Lung (tissue), 12 donors: ENCODE results near the gene AP1G2. TPM values are rescaled to one million over a fixed set of nuclear protein-coding genes. Genes with fewer than 3 reads are reported as not detected.

Experiments
- ATAC-seq: fragments of 200-7000 bp; cut with Tn5 transposase; one replicate; pipeline ENCODE4 v1.9.1; 2020; ENCODE audit warnings: moderate number of reproducible peaks; ENCODE audit not compliant: insufficient read depth, low FRiP score
- DNase-seq, 3 donors: peaks; one replicate each; pipeline ENCODE4 v3.0.0-alpha.2; 2013 to 2017
- H3K27ac ChIP-seq, 2 donors: one replicate each; pipeline ENCODE4 v1.5.1; 2013; ENCODE audit warnings: mild to moderate bottlenecking in 2 of 2, moderate library complexity in 2 of 2, control low read depth in 1 of 2, inconsistent platforms in 1 of 2, low read depth in 1 of 2, low read length in 1 of 2
- H3K27me3 ChIP-seq, 3 donors: one replicate each; pipeline ENCODE4 v1.5.1; 2013; ENCODE audit warnings: low read length in 2 of 3; ENCODE audit not compliant: control insufficient read depth in 3 of 3, insufficient read depth in 3 of 3
- H3K36me3 ChIP-seq, 4 donors: one replicate each; pipeline ENCODE4 v1.5.1; 2013; ENCODE audit warnings: low read length in 4 of 4, mild to moderate bottlenecking in 1 of 4, moderate library complexity in 1 of 4; ENCODE audit not compliant: control insufficient read depth in 4 of 4, insufficient read depth in 4 of 4
- H3K4me1 ChIP-seq, 5 donors: one replicate each; pipeline ENCODE4 v1.5.1; 2013; ENCODE audit warnings: low read length in 5 of 5, mild to moderate bottlenecking in 2 of 5, moderate library complexity in 1 of 5; ENCODE audit not compliant: control insufficient read depth in 5 of 5, insufficient read depth in 5 of 5
- H3K4me3 ChIP-seq: one replicate; pipeline ENCODE4 v1.5.1; 2013; ENCODE audit warnings: mild to moderate bottlenecking, control low read depth, moderate library complexity
- H3K9ac ChIP-seq, 2 donors: one replicate each; pipeline ENCODE4 v1.5.1; 2013; ENCODE audit warnings: low read length in 2 of 2, control low read depth in 1 of 2; ENCODE audit not compliant: insufficient read depth in 1 of 2
- H3K9me3 ChIP-seq, 4 donors: one replicate each; pipeline ENCODE4 v1.5.1; 2013; ENCODE audit warnings: low read length in 3 of 4, mild to moderate bottlenecking in 1 of 4, moderate library complexity in 1 of 4; ENCODE audit not compliant: control insufficient read depth in 4 of 4, insufficient read depth in 3 of 4
- CTCF ChIP-seq: IDR thresholded peaks from 2 replicates; pipeline ENCODE4 v1.5.1; 2012; ENCODE audit warnings: mild to moderate bottlenecking; ENCODE audit errors: control extremely low read depth, extremely low read depth
- WGBS, 2 donors: extraction: QIAGEN DNeasy Blood & Tissue Kit; methylation state at CpG; one replicate each; pipeline ENCODE4 v1.1.7; 2013; 5-methylcytosine and 5-hydroxymethylcytosine counted together
- polyA plus RNA-seq, 2 donors: library from polyadenylated mRNA; stranded (reverse); fragments of 200-250 nt; gene quantifications; one replicate each; pipeline ENCODE4 v1.2.1, GENCODE V29; 2013
- total RNA-seq, 2 donors: library from RNA; depleted of rRNA in 1 of 2; stranded (reverse); fragments of >200 nt in 1 of 2; gene quantifications; one replicate each; pipeline ENCODE4 v1.2.1, GENCODE V29; 2014 to 2021
- donor health status: control.
- donor health status: control.
- donor health status: Bipolar disorder and iron deficiency.
- donor health status: healthy.
- donor health status: DM: yes; HTN: yes; CAD: no.

AP1G2 gene
- total and polyA plus RNA-seq, 4 donors = 48.0 to 106 (median 81.8) TPM

GRCh38 chr14:23604148-23604547 is 36.6 kb upstream of the AP1G2 start:
- DNase-seq (no peak), ATAC-seq (no peak)
- Histone ChIP-seq H3K9ac (no peak overlapping the region), H3K4me3 (no peak overlapping the region), H3K4me1 (no peaks in the 10 kb centered on the region), H3K36me3 (no peaks in the 10 kb centered on the region), H3K27ac (no peak overlapping the region), H3K27me3 (no peaks in the 10 kb centered on the region), H3K9me3 (peaks cover 0 to 2% (median 0%) of the 10 kb centered on the region in 4 donors)
- no peak for TF ChIP-seq CTCF
- WGBS, 2 donors = 84 to 95% methylated on average over 2 of the region's 2 CpGs

DNA sequence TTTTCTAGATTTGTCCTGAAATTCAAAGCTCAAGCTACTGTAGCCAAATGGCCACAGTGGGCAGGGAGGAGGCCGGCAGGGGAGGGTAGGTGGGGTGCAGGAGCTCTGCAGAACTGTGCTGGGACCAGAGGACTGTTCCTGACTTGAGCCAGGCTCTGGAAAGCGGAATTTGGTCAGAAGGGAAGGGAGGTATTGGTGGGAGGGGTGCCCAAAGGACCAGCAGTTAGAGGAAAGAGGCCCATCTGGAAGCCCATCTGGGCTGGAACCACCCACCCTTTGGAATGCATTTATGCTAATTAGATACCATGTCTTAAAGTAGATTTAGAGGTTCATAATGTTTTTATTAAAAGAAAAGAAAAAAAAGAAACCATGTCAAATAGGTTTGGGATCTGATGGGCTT is 35.5 kb upstream of the AP1G2 start:
- Histone ChIP-seq H3K27ac (no peak overlapping the region), H3K4me3 (no peak overlapping the region), H3K36me3 (no peaks in the 10 kb centered on the region), H3K4me1 (no peaks in the 10 kb centered on the region), H3K9ac (no peak overlapping the region), H3K9me3 (peaks cover 0 to 2% (median 0%) of the 10 kb centered on the region in 4 donors), H3K27me3 (no peaks in the 10 kb centered on the region)
- DNase-seq (no peak), ATAC-seq (no peak)
- TF ChIP-seq CTCF = no peak
- WGBS, 2 donors = 85 to 92% methylated on average over 2 of the region's 2 CpGs

DNA sequence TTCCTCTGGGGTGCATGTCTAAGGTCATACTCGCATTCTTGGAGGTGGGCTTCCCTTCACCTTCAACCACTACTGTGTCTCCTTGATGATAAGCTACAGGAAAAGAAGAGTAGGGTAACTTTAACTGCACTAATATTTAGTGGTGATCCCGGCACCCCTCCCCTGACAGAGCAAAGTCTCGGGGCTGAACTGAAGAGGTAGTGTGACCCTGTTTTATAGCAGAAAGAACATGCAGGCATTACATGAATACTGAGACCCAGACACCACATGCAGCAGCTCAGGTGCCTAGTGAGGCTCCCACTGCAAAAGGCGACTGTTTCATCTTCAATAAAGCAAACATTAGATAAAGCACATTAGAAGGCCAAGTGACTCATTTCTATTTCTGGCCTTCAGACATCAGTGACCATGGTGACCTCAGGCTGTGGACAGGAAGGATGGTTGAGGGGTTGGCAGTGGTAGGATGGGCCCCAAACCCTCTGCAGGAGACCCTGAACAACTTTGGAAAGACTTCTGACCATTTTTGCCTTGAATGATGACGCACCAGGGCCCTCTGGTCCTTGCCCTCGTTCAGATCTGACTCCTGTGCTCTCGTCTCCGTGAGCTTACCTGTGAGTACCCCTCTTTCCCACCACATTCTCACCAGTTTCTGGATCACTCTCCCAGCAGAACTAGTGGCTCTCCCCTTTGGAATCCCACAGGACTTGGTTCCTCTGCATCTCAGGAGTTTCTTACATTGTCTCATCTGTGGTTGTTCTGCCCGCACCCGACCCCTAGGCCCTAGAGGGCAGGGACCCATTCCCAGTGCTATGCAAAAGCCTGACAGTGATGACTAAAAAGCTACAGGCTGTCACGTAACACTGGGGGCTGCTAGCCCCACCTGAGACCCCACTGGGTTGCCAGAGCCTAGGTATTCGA is 34.8 kb upstream of the AP1G2 start:
- Histone ChIP-seq H3K27me3 (no peaks in the 10 kb centered on the region), H3K27ac (no peak overlapping the region), H3K4me3 (no peak overlapping the region), H3K9ac (no peak overlapping the region), H3K4me1 (no peaks in the 10 kb centered on the region), H3K36me3 (no peaks in the 10 kb centered on the region), H3K9me3 (peaks cover 0 to 2% (median 0%) of the 10 kb centered on the region in 4 donors)
- WGBS, 2 donors = 86 to 87% methylated on average over 12 of the region's 12 CpGs
- no peak for TF ChIP-seq CTCF
- no peak for ATAC-seq
- no peak for DNase-seq

DNA sequence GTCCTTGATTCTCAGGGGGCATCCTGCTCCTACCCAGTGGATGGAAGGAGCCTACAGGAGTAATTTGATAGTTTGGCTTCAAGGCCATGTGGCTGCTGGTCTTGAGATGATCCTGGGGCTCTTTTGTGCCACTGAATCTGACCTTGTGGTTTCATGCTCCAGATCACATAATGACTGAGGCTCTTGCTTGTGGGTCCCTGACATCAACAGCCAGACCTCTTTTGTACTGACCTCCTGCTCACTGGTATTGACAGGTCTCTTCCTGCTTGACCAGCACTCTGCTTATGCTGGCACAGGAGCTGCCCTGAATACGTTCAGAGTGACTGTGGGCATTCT is 34.2 kb upstream of the AP1G2 start:
- 68 to 71% methylated on average over 1 of the region's 1 CpG for WGBS, 2 donors
- no peak for ATAC-seq

More for the DNA sequence above, 34.2 kb upstream of the AP1G2 start:
- no peak overlapping the region for H3K27ac ChIP-seq
- H3K36me3 ChIP-seq = no peaks in the 10 kb centered on the region
- no peak overlapping the region for H3K9ac ChIP-seq
- TF ChIP-seq CTCF = no peak
- DNase-seq = no peak
- no peaks in the 10 kb centered on the region for H3K4me1 ChIP-seq
- no peak overlapping the region for H3K4me3 ChIP-seq
- peaks cover 0 to 2% (median 0%) of the 10 kb centered on the region in 4 donors for H3K9me3 ChIP-seq
- no peaks in the 10 kb centered on the region for H3K27me3 ChIP-seq
